Omental fat pad (tissue), 4 donors: Measurements from ENCODE around the gene FOXP4. TPM values are rescaled to one million over a fixed set of nuclear protein-coding genes. Genes with fewer than 3 reads are reported as not detected.

Experiments used
- ATAC-seq: fragments of 150-250 bp; one replicate; pipeline ENCODE4 v1.9.1; 2016; ENCODE audit warnings: mild to moderate bottlenecking, moderate library complexity; ENCODE audit not compliant: low FRiP score
- DNase-seq: peaks from one replicate; pipeline ENCODE4 v3.0.0-alpha.2; 2019; ENCODE audit warnings: low spot score
- CTCF ChIP-seq, 3 donors: fragments of 450-650 bp; IDR thresholded peaks; one replicate each; pipeline ENCODE4 v1.5.1; 2016 to 2017; ENCODE audit warnings: antibody characterized with exemption in 3 of 3, mild to moderate bottlenecking in 3 of 3, moderate library complexity in 2 of 3
- total RNA-seq, 4 donors: library from RNA; depleted of rRNA; stranded (reverse); fragments of >200 nt; gene quantifications; one replicate each; pipeline ENCODE4 v1.1.0, GENCODE V29; 2016

The FOXP4 gene
- total RNA-seq, 4 donors from 2014 or later, result 3.6 to 9.0 (median 5.5) TPM

- ATAC-seq, result no peak
- DNase-seq, result no peak
- no peak for TF ChIP-seq CTCF (IDR thresholded peaks at IDR 0.05)
Observed at GRCh38 chr6:41593839-41594238, 47.7 kb downstream of the FOXP4 start.

DNA sequence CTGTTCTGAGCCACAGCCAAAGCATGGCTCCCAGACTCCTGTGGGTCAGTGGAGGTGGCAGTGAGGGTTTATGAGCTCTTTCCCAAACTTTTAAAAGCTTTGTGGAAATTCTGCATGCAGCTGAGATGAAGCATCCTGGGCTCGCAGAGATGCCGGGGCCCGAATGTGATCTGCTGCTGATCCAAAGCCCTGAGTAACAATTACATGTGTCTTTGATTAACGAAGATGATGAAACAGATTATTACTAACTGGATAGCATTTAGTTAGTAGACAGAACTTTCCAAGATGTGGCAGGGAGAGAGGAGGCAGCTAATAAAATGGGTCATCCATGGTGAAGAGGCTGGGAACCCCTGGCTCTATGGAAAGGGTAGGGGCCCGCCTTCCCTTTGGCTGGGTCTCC lies 48.1 kb downstream of the FOXP4 start:
- ATAC-seq, result no peak
- no peak for TF ChIP-seq CTCF (IDR thresholded peaks at IDR 0.05)
- DNase-seq, result no peak

GRCh38 chr6:41594766-41595165 lies 48.6 kb downstream of the FOXP4 start:
- ATAC-seq, result no peak
- no peak for TF ChIP-seq CTCF (IDR thresholded peaks at IDR 0.05)
- DNase-seq, result no peak

DNA sequence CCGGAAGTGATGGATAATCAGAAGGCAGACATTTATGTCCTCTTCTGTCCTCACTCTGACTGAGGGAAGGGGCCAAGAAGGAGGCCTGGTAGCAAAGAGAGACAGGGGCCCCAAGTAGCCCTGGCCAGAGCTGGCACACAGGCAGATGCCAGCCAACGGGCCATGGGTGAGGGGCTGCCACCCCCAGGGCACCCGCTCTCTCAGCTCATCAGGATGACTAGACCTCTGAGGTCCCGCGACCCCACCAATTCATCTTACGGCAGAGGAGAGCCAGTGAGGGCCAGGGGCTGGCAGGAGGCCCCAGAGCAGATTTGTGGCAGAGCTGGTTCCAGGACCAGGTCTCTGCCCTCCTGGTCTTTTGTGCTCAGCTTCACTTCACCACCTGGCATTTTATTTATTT lies 49.0 kb downstream of the FOXP4 start:
- ATAC-seq (no peak), DNase-seq (no peak)
- TF ChIP-seq CTCF (IDR thresholded peaks at IDR 0.05), result no peak

DNA sequence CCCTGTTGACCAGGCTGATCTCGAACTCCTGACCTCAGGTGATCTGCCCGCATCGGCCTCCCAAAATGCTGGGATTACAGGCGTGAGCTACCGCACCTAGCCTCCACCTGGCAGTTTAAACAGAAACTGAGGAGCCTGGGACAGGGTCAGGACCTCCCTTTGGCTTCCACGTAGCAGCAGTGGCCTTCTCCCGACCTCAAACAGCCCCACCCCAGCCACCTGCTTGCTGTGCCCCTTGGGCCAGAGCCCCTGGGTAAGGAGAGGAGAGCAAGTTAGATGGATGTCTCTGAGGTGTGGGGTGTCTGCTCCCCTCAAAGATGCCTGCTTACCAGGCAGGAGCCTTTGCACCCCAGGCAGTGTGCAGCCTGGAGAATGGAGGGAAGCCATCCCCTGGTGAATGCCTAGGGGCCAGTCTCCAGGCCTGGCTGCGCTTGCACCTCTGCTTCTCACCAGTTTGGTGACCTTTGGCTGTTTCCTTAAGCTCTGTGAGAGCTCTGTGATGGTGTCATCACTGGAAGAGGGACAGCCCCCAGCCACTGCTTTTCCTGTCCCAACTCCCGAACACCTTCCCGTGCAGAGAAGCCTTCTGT lies 50.0 kb downstream of the FOXP4 start:
- no peak for ATAC-seq
- DNase-seq, result no peak
- no peak for TF ChIP-seq CTCF (IDR thresholded peaks at IDR 0.05)

DNA sequence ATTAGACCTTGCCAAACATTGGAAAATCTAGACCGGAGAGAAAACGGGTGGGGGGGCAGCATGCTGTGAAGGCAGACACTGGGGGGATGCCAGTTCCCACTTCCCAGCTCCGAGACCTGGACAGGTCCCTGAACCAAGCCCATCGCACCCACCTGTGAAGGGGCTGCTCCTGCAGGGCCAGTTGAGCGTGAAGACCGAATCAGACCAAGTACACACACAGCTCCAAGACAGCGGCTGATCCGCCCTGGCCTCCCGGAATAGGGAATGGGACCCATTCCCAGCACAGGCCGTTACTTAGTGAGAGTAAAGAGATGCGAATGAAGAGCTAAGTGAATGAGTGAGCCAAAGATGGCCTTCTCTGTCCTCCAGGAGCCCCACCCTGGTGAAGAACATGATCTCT lies 50.6 kb downstream of the FOXP4 start:
- ATAC-seq (no peak), DNase-seq (no peak)
- no peak for TF ChIP-seq CTCF (IDR thresholded peaks at IDR 0.05)

GRCh38 chr6:41597246-41598000 lies 51.2 kb downstream of the FOXP4 start:
- no peak for ATAC-seq
- no peak for DNase-seq
- no peak for TF ChIP-seq CTCF (IDR thresholded peaks at IDR 0.05)
